Activated CD4-positive, alpha-beta T cell treated with anti-CD3 and anti-CD28 coated beads for 36 hours (primary cell): ENCODE data around the gene MRPL27. TPM values are rescaled to one million over a fixed set of nuclear protein-coding genes. Genes with fewer than 3 reads are reported as not detected.

ENCODE experiments used
- ATAC-seq: fragments of 200-7000 bp; cut with Tn5 transposase; one replicate; pipeline ENCODE4 v1.10.0; 2021; ENCODE audit warnings: mild to moderate bottlenecking, moderate library complexity
- CTCF ChIA-PET: fragments of 350-600 bp; sonication (Branson Sonifier 250); formaldehyde crosslinking; loops from one replicate; lab custom pipeline; 2021; ENCODE audit warnings: antibody characterized with exemption; lab: Charles Lee
- POLR2A ChIA-PET: fragments of 350-600 bp; sonication (Branson Sonifier 250); formaldehyde crosslinking; loops from one replicate; lab custom pipeline; 2021; ENCODE audit warnings: antibody characterized with exemption, inconsistent platforms; lab: Charles Lee
- DNase-seq: peaks from one replicate; pipeline ENCODE4 v3.0.0-alpha.2; 2020
- H3K27ac Mint-ChIP-seq: one replicate; pipeline ENCODE4 v1.8.0; 2021; ENCODE audit warnings: mixed read lengths
- H3K27me3 Mint-ChIP-seq: one replicate; pipeline ENCODE4 v1.8.0; 2021; ENCODE audit warnings: mixed read lengths
- H3K36me3 Mint-ChIP-seq: one replicate; pipeline ENCODE4 v1.8.0; 2021; ENCODE audit warnings: low read depth, mixed read lengths
- H3K4me1 Mint-ChIP-seq: one replicate; pipeline ENCODE4 v1.8.0; 2021; ENCODE audit warnings: mixed read lengths
- H3K4me3 Mint-ChIP-seq: one replicate; pipeline ENCODE4 v1.8.0; 2021; ENCODE audit warnings: mild to moderate bottlenecking, moderate library complexity, mixed read lengths
- H3K9me3 Mint-ChIP-seq: one replicate; pipeline ENCODE4 v1.8.0; 2021; ENCODE audit warnings: low read depth, mixed read lengths
- intact Hi-C, 2 experiments: fragments of 100-400 bp; cut with DNase I in 1 of 2; cut with micrococcal nuclease in 1 of 2; formaldehyde crosslinking; loops; one replicate each; pipeline versions ENCODE4 v1.14.2 to v1.15.1; 2022 to 2024; cut with DNase I, micrococcal nuclease
- total RNA-seq, 2 experiments: library from RNA; stranded (reverse); gene quantifications; one replicate each; pipeline ENCODE4 v1.2.3, GENCODE V29; 2021

MRPL27 gene
- total RNA-seq, 2 experiments from 2014 or later, result 40.1 to 56.2 TPM

DNA sequence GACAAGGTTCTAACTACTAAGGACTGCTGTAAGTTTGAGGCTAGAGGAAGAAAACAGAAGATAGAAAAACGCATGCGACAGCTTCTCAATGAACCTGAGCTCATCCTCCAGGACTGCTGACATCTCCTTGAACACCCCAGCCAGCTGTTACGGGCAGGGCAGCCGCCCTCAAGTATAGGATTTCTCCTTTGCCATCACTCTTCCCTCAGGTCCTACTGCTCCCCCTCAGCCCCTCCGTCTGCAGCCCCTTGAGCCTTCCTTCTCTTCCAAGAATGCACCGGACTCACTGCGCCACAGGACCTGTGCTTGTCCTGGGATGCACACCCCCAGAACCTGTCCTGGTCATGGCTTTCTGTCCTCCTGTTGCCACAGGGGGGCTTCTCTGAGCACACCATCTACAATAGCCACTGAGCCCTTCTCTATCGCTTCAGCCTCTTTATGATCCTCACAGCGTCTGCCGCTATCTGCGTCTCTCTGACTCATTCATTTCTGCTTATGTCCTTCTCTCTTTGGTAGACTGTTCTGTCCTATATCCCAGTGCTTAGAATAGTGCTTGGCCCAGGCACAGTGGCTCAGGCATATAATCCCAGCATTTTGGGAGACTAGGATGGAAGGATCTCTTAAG lies 42.7 kb downstream of the MRPL27 start:
- CTCF ChIA-PET, result interaction anchor here (0.6 to 1.3 kb wide), 4 partner anchors 18 to 276 kb away, joined by 3 to 5 read pairs (median 4); no protein-coding TSS in a partner anchor
- POLR2A ChIA-PET, result interaction anchor here (0.5 kb wide), 1 partner anchor 20 kb away, joined by 3 read pairs; no protein-coding TSS in a partner anchor
- Mint-ChIP-seq H3K27ac (no peak overlapping the region), H3K36me3 (no peaks in the 10 kb centered on the region), H3K4me1 (peaks cover 15% of the 10 kb centered on the region), H3K4me3 (no peak overlapping the region), H3K9me3 (no peaks in the 10 kb centered on the region), H3K27me3 (peaks cover 5% of the 10 kb centered on the region)
- DNase-seq (no peak), ATAC-seq (no peak)
- intact Hi-C loops, result no loop called here

DNA sequence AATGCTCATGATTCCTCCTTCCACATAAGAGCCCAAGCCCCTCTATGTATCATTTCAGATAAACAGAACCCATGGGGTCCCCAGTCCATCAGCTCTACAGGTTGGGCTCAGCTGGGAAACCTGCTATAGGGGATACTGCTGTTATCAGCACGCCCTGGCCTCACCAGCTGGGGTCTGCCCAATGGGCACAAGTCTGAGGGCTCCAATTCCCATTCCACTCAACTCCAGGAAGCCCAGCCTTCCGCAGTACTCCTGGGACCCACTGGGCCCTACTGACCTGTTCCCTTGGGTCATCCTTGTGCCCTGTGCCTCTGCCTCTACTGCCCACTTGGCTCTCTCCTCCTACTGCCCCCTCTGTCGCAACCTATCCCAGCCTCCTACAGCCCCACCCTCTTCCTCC lies 43.3 kb downstream of the MRPL27 start:
- peaks cover 15% of the 10 kb centered on the region for H3K4me1 Mint-ChIP-seq
- no peaks in the 10 kb centered on the region for H3K9me3 Mint-ChIP-seq
- intact Hi-C loops, result no loop called here
- H3K4me3 Mint-ChIP-seq, result no peak overlapping the region
- H3K27me3 Mint-ChIP-seq, result peaks cover 5% of the 10 kb centered on the region
- ATAC-seq (no peak), DNase-seq (no peak)
- no peak overlapping the region for H3K27ac Mint-ChIP-seq
- no peaks in the 10 kb centered on the region for H3K36me3 Mint-ChIP-seq
- ChIA-PET CTCF (interaction anchor here (0.7 to 1.0 kb wide), 2 partner anchors 32 to 36 kb away, joined by 3 to 4 read pairs; no protein-coding TSS in a partner anchor), POLR2A (no interaction called here)

DNA sequence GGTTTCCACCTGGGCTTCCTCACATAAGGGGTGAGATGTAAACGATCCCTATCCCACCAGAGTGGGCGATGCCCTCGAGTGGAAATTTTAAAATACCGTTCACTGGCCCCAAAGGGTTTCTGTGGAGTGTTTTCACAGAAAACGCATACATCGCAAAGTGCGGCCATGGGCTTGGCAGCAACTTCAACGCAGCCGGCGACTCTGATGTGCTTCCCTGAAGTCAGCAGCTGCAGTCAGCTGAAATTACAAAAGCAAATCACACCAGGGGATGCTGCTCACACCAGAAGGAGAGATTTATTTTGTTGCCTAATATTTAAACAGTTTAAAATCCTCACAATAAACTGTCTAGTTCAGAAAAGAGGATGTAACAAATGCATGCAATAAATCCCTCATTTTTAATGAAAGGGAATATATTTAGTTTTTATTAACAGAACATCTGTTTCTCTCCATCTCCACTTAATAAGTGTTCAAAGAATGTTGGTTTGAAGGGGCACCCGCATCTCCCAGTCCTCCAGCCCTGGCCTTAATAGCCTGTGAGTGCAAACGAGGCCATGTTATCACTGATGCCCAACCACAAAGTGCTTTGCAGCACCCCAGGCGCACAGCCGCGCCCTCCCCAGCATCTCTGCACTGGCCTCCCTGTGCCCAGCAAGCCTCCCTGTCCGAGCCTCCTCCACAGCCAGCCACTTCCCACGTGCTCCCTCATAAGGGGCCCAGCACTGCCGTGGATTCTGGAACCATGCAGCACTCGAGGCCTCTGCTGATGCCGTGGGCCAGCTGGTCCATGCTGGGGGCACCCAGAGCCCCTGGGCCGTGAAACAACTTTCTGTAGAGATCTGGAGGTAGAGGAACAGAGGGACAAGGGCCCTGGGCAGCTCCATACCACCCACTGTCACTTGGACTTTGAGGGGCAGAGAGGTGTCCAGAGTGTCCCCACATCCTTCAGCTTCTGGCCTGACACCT lies 44.3 kb downstream of the MRPL27 start:
- H3K27ac Mint-ChIP-seq, result no peak overlapping the region
- peaks cover 3% of the 10 kb centered on the region for H3K27me3 Mint-ChIP-seq
- no peaks in the 10 kb centered on the region for H3K36me3 Mint-ChIP-seq
- DNase-seq, result no peak
- no peak for ATAC-seq
- intact Hi-C loops, result no loop called here
- POLR2A ChIA-PET, result no interaction called here
- H3K4me1 Mint-ChIP-seq, result peaks cover 8% of the 10 kb centered on the region
- no peaks in the 10 kb centered on the region for H3K9me3 Mint-ChIP-seq
- H3K4me3 Mint-ChIP-seq, result no peak overlapping the region
- CTCF ChIA-PET, result interaction anchor here (1.0 kb wide), 1 partner anchor 33 kb away, joined by 3 read pairs; no protein-coding TSS in a partner anchor

DNA sequence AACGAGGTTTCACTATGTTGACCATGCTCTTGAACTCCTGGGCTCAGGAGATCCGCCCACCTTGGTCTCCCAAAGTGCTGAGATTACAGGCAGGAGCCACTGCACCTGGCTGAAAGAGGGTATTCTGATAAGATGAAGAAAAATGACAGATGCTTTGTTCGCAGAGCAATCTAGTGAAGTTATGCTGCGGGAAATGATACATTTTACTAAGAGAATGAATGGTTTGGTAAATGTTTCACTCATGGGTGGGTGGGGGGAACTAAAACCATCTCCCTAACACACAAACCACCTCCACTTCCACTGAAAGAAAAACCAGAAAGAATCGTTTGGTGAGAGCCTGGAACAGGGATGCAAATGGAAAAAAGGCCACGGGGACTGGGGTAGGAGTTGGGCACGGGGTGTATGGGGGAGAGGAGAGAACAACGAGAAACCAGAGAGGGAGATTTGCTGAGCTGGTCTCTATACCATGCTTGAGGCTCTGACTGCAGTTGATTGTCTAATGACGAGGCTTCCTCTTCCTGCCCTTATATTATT lies 46.1 kb downstream of the MRPL27 start:
- CTCF ChIA-PET, result no interaction called here

DNA sequence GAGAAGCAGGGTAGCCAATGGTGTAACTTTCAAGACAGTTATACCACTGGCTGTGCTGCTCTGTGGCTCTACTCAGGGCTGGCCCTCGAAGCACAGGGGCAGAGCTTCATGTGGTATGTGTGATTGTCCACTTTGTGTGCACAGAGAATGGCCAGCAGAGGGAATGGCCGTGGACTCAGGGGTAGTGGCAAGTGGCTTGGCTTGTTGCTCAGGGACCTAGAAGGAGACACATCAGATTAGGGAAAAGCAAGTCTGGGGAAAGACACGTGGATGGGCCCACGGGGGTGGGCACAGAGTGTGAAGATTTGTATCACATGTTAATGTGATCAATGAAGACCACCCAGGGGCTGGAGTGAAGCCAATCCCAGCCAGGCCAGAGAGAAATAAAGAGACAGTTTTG lies 47.1 kb downstream of the MRPL27 start:
- H3K4me3 Mint-ChIP-seq, result no peak overlapping the region
- DNase-seq, result no peak
- no peaks in the 10 kb centered on the region for H3K36me3 Mint-ChIP-seq
- intact Hi-C loops, result loop anchor here (2.0 kb wide), 1 partner anchor 15 kb away; no protein-coding TSS in a partner anchor
- H3K27me3 Mint-ChIP-seq, result peaks cover 3% of the 10 kb centered on the region
- no peak overlapping the region for H3K27ac Mint-ChIP-seq
- no peaks in the 10 kb centered on the region for H3K9me3 Mint-ChIP-seq
- H3K4me1 Mint-ChIP-seq, result peaks cover 5% of the 10 kb centered on the region
- CTCF ChIA-PET, result no interaction called here
- POLR2A ChIA-PET, result no interaction called here
- no peak for ATAC-seq

More for the DNA sequence above, 46.1 kb downstream of the MRPL27 start:
- POLR2A ChIA-PET, result no interaction called here
- Mint-ChIP-seq H3K27me3 (peaks cover 3% of the 10 kb centered on the region), H3K27ac (peak overlapping the region; percentile 27), H3K9me3 (no peaks in the 10 kb centered on the region), H3K4me3 (no peak overlapping the region), H3K36me3 (no peaks in the 10 kb centered on the region), H3K4me1 (peaks cover 5% of the 10 kb centered on the region)
- DNase-seq (no peak), ATAC-seq (peak; percentile 52)
- intact Hi-C loops, result loop anchor here (2.0 kb wide), 1 partner anchor 16 kb away; no protein-coding TSS in a partner anchor

DNA sequence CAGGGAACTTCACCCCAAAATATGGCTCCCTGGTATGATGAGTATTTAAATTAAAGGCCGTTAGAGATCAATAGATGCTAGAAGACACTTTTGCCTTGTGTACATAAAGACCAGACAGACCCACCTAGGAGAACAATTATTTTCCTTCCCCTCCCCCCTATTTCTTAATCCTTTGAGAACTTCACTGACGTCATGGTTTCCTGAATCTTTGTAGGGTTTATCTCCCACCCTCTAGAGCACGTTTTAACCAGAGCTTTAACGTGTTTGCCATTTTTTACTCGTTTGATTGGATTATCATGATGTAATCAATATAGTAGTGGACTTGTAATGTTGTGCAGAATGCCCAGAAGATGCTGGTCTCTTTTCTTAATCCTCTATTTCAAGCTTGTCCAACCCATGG lies 49.9 kb downstream of the MRPL27 start:
- no peaks in the 10 kb centered on the region for H3K36me3 Mint-ChIP-seq
- H3K4me3 Mint-ChIP-seq, result no peak overlapping the region
- ATAC-seq (no peak), DNase-seq (no peak)
- no peaks in the 10 kb centered on the region for H3K9me3 Mint-ChIP-seq
- intact Hi-C loops, result no loop called here
- no peaks in the 10 kb centered on the region for H3K27me3 Mint-ChIP-seq
- POLR2A ChIA-PET, result no interaction called here
- peak overlapping the region; percentile 22 for H3K27ac Mint-ChIP-seq
- peaks cover 5% of the 10 kb centered on the region for H3K4me1 Mint-ChIP-seq
- CTCF ChIA-PET, result interaction anchor here (1.8 kb wide), 1 partner anchor 123 kb away, joined by 7 read pairs; no protein-coding TSS in a partner anchor

DNA sequence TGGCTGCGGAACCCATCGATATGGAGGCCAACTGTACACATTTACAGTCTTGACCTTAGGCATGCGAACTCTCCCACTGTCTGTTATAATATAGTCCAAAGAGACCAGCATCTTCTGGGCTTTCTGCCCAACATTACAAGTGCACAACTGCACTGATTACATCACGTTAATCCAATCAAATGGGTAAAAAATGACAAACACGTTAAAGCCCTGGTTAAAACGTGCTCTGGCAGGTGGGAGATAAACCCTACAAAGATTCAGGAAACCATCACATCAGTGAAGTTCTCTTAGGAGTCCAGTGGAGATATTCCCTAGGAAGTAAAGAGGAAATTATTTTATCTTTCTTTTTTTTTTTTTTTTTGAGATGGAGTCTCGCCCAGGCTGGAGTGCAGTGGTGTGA lies 50.7 kb downstream of the MRPL27 start:
- Mint-ChIP-seq H3K27me3 (no peaks in the 10 kb centered on the region), H3K27ac (no peak overlapping the region), H3K4me3 (no peak overlapping the region), H3K36me3 (no peaks in the 10 kb centered on the region), H3K9me3 (no peaks in the 10 kb centered on the region), H3K4me1 (peaks cover 5% of the 10 kb centered on the region)
- CTCF ChIA-PET, result interaction anchor here (1.8 kb wide), 1 partner anchor 122 kb away, joined by 7 read pairs; no protein-coding TSS in a partner anchor
- DNase-seq (no peak), ATAC-seq (no peak)
- POLR2A ChIA-PET, result no interaction called here
- intact Hi-C loops, result no loop called here

DNA sequence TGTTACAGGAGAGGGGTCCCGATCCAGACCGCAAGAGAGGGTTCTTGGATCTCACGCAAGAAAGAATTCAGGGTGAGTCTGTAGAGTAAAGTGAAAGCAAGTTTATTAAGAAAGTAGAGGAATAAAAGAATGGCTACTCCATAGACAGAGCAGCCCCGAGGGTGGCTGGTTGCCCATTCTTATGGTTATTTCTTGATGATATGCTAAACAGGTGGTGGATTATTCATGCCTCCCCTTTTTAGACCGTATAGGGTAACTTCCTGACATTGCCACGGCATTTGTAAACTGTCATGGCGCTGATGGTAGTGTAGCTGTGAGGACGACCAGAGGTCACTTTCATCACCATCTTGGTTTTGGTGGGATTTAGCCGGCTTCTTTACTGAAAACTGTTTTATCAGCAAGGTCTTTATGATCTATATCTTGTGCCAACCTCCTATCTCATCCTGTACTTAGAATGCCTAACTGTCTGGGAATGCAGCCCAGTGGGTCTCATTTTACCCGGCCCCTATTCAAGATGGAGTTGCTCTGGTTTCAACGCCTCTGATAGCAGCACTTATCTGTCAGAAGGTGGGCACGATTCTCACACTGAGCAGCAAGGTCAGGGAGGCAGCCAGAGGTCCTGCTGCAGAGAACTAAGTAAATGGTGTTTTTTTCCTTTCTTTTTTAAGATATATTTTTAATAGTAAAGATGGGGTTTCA lies 53.5 kb downstream of the MRPL27 start:
- H3K4me3 Mint-ChIP-seq, result no peak overlapping the region
- POLR2A ChIA-PET, result no interaction called here
- no peak for DNase-seq
- no peaks in the 10 kb centered on the region for H3K9me3 Mint-ChIP-seq
- no peak overlapping the region for H3K27ac Mint-ChIP-seq
- H3K36me3 Mint-ChIP-seq, result no peaks in the 10 kb centered on the region
- intact Hi-C loops, result loop anchor here in 1 of 2 experiments (2.0 kb wide), 1 partner anchor 21 kb away; no protein-coding TSS in a partner anchor
- CTCF ChIA-PET, result interaction anchor here (1.3 kb wide), 1 partner anchor 10 kb away, joined by 5 read pairs; no protein-coding TSS in a partner anchor
- no peak for ATAC-seq
- no peaks in the 10 kb centered on the region for H3K27me3 Mint-ChIP-seq
- H3K4me1 Mint-ChIP-seq, result no peaks in the 10 kb centered on the region

DNA sequence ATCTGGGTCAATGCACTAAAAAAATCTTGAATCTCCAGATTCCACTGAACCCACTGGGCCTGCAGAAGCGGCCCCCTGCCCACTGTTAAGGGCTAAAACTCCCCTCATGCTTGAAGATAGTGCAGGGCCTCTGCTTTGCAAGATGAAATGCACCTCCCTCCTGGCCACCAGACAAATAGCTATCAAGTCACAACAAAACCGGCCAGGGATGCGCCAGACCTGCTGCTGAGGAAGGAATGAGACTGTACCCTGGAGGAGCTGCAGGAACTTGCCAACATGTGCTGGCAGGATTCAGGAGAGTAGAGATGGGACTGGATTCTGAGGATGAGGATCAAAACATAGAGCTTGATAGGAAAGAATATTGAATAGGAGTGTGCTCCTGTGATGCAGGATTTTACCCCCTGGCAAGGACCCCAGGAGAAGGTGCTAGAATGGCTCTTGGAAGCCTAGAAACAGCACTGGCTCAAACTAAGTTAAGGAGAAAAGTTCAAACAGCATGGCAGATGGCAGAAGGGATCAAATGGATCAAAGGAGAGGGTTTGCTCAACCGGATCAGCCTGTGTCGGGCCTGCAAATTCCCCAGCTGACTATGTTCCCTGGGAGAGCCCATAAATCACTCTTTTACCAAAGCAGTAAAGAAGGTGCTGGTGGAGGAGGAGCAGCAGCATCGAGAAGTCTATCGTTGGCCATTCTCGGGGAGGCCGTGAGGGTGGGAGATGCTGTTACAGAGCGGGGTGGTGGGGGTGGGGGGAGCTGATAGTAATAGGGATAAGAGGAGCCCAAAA lies 54.3 kb downstream of the MRPL27 start:
- intact Hi-C loops, result no loop called here
- peaks cover 2% of the 10 kb centered on the region for H3K27me3 Mint-ChIP-seq
- H3K4me1 Mint-ChIP-seq, result no peaks in the 10 kb centered on the region
- CTCF ChIA-PET, result interaction anchor here (0.6 to 1.3 kb wide), 3 partner anchors 9 to 665 kb away, joined by 3 to 5 read pairs (median 4); no protein-coding TSS in a partner anchor
- no peak overlapping the region for H3K4me3 Mint-ChIP-seq
- POLR2A ChIA-PET, result no interaction called here
- ATAC-seq (no peak), DNase-seq (no peak)
- no peak overlapping the region for H3K27ac Mint-ChIP-seq
- H3K9me3 Mint-ChIP-seq, result no peaks in the 10 kb centered on the region
- H3K36me3 Mint-ChIP-seq, result no peaks in the 10 kb centered on the region
